NB4 (cell line): Measurements from ENCODE around the gene DENND2D.

Experiments
- DNase-seq: peaks from one replicate; pipeline ENCODE4 v3.0.0; 2010; ENCODE audit warnings: low read depth
- H3K4me3 ChIP-seq: one replicate; pipeline ENCODE4 v1.5.1; 2011; ENCODE audit warnings: mild to moderate bottlenecking, low read depth, low read length, moderate library complexity
- CTCF ChIP-seq: IDR thresholded peaks from one replicate; pipeline ENCODE4 v1.5.1; 2012; ENCODE audit warnings: low read depth, low read length
- MAX ChIP-seq: IDR thresholded peaks from 2 replicates; pipeline ENCODE4 v1.6.1; 2011; ENCODE audit warnings: low read depth, low read length
- MYC ChIP-seq: IDR thresholded peaks from 2 replicates; pipeline ENCODE4 v1.6.1; 2011; ENCODE audit warnings: low read depth, low read length
- POLR2A ChIP-seq: IDR thresholded peaks from 2 replicates; pipeline ENCODE4 v1.6.1; 2011; ENCODE audit warnings: mild to moderate bottlenecking; ENCODE audit not compliant: insufficient read length; ENCODE audit errors: extremely low read depth

The DENND2D gene

GRCh38 chr1:111195002-111195684, 5.3 kb downstream of the DENND2D start:
- no peak overlapping the region for H3K4me3 ChIP-seq
- no peak for DNase-seq
- TF ChIP-seq MYC (no peak), CTCF (no peak), POLR2A (no peak), MAX (no peak)

- no peak for DNase-seq
- H3K4me3 ChIP-seq = no peak overlapping the region
- TF ChIP-seq POLR2A (no peak), MYC (no peak), CTCF (no peak)
Observed at GRCh38 chr1:111193712-111194480, 6.5 kb downstream of the DENND2D start.

GRCh38 chr1:111192658-111193519, 7.6 kb downstream of the DENND2D start:
- no peak for TF ChIP-seq MYC
- TF ChIP-seq POLR2A = no peak
- TF ChIP-seq CTCF = no peak
- no peak for TF ChIP-seq MAX
- H3K4me3 ChIP-seq = no peak overlapping the region
- peak; percentile 49 for DNase-seq

DNA sequence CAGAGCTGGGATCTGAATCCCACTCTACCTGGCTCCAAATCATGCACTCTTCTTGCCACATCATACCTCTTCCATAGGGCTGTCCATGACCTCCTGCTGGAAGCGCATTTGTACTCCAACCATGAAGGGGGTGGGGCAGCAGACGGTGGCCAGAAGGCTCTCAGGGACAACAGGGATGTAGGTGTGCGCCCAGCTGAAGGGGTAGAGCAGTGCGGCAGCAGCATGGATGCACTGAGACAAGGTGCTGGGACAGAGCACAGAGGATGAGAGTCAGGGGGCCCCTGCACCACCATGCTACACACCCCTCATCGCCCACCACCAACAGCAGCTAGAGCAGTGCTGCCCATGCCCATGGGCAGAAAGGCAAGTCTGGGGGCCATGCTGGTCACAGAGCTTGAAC, 8.4 kb downstream of the DENND2D start:
- TF ChIP-seq CTCF (no peak), MYC (no peak), MAX (no peak), POLR2A (no peak)
- DNase-seq = no peak
- no peak overlapping the region for H3K4me3 ChIP-seq

- TF ChIP-seq MAX = no peak
- no peak for TF ChIP-seq CTCF
- no peak for TF ChIP-seq MYC
- no peak for TF ChIP-seq POLR2A
- no peak for DNase-seq
Observed at GRCh38 chr1:111191496-111191895, 8.9 kb downstream of the DENND2D start.

More at GRCh38 chr1:111191496-111191895, 8.9 kb downstream of the DENND2D start:
- H3K4me3 ChIP-seq = no peak overlapping the region
